Natural killer cell (primary cell): ENCODE results near the gene ZNF644. TPM values are rescaled to one million over a fixed set of nuclear protein-coding genes. Genes with fewer than 3 reads are reported as not detected.

Experiments used
- ATAC-seq, 3 donors: fragments of 150-1000 bp in 2 of 3; fragments of 200-7000 bp in 1 of 3; cut with Tn5 transposase; 1 replicate in 1 of 3; 2 replicates in 2 of 3; pipeline ENCODE4 v1.10.0; 2021; ENCODE audit warnings: mild to moderate bottlenecking in 2 of 3, moderate library complexity in 2 of 3
- DNase-seq, 2 donors: peaks; one replicate each; pipeline versions ENCODE4 v3.0.0 to v3.0.0-alpha.2; 2013 to 2021; ENCODE audit warnings: mixed read lengths in 1 of 2
- H3K27ac ChIP-seq: one replicate; pipeline ENCODE4 v1.5.1; 2013; ENCODE audit warnings: mild to moderate bottlenecking, low read length
- H3K27me3 ChIP-seq: one replicate; pipeline ENCODE4 v1.6.1; 2013; ENCODE audit warnings: low read length; ENCODE audit not compliant: control insufficient read depth, insufficient read depth
- H3K36me3 ChIP-seq: one replicate; pipeline ENCODE4 v1.6.1; 2013; ENCODE audit warnings: low read length; ENCODE audit not compliant: control insufficient read depth, insufficient read depth
- H3K4me1 ChIP-seq: one replicate; pipeline ENCODE4 v1.6.1; 2013; ENCODE audit warnings: low read length; ENCODE audit not compliant: control insufficient read depth, insufficient read depth
- H3K4me3 ChIP-seq: one replicate; pipeline ENCODE4 v1.5.1; 2013; ENCODE audit warnings: low read length
- H3K9me3 ChIP-seq: one replicate; pipeline ENCODE4 v1.6.1; 2013; ENCODE audit warnings: low read length; ENCODE audit not compliant: control insufficient read depth, insufficient read depth
- H3K27ac Mint-ChIP-seq, 2 donors: one replicate each; pipeline ENCODE4 v1.8.0; 2022; ENCODE audit warnings: mild to moderate bottlenecking in 2 of 2, mixed read lengths in 2 of 2, moderate library complexity in 1 of 2
- H3K27me3 Mint-ChIP-seq, 2 donors: one replicate each; pipeline ENCODE4 v1.8.0; 2022; ENCODE audit warnings: low read depth in 2 of 2, mixed read lengths in 2 of 2
- H3K36me3 Mint-ChIP-seq: one replicate; pipeline ENCODE4 v1.8.0; 2022; ENCODE audit warnings: mixed read lengths
- H3K4me1 Mint-ChIP-seq, 2 donors: one replicate each; pipeline ENCODE4 v1.8.0; 2022; ENCODE audit warnings: mixed read lengths in 2 of 2
- H3K4me3 Mint-ChIP-seq: one replicate; pipeline ENCODE4 v1.8.0; 2022; ENCODE audit warnings: mild to moderate bottlenecking, moderate library complexity, mixed read lengths
- H3K9me3 Mint-ChIP-seq, 2 donors: one replicate each; pipeline ENCODE4 v1.8.0; 2022; ENCODE audit warnings: mixed read lengths in 2 of 2
- WGBS: methylation state at CpG from one replicate; pipeline ENCODE4 v1.1.7; 2013; ENCODE audit warnings: missing lambda C conversion rate; ENCODE audit not compliant: insufficient coverage; 5-methylcytosine and 5-hydroxymethylcytosine counted together
- intact Hi-C: fragments of 100-400 bp; cut with micrococcal nuclease; formaldehyde crosslinking; loops from one replicate; pipeline ENCODE4 v1.14.2; 2022
- total RNA-seq, 4 donors: library from RNA; stranded (reverse); fragments of 120-200 nt in 1 of 4; gene quantifications; one replicate each; pipeline versions ENCODE4 v1.2.3 to v1.2.4, GENCODE V29; 2013 to 2022
- TF ChIP-seq, protein P1 (sequence below): fragments of 200-600 bp; IDR thresholded peaks from one replicate; pipeline ENCODE4 v1.8.0; 2022; ENCODE audit warnings: antibody characterized with exemption

ZNF644 gene
- total RNA-seq, 3 donors from 2014 or later (not counting 1 experiment from before 2014, with no cell fraction given), result 135 to 157 (median 142) TPM

DNA sequence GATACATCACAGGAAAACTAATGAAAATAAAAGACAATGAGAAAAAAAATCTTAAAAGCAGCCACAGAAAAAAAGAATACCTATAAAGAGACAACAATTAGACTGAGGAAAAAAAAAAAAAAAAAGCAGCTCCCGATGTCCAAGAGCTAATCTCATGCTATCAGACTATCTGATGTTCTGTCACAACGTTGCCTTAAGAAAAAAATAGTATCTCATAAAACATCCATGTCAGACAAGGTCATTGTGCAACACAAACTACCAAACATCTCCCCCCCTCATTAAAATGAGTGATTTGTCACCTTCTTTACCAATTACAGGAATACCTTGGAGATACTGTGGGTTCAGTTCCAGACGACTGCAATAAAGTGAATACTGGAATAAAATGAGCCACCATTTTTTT lies 68.9 kb downstream of the ZNF644 start:
- Mint-ChIP-seq H3K4me3 (no peak overlapping the region), H3K4me1 (peaks cover 63 to 64% of the 10 kb centered on the region in 2 donors), H3K27me3 (no peaks in the 10 kb centered on the region), H3K36me3 (peaks cover 8% of the 10 kb centered on the region), H3K9me3 (no peaks in the 10 kb centered on the region), H3K27ac (no peak overlapping the region)
- DNase-seq, result no peak
- intact Hi-C loops, result no loop called here
- Histone ChIP-seq H3K9me3 (no peaks in the 10 kb centered on the region), H3K27me3 (no peaks in the 10 kb centered on the region), H3K4me3 (no peak overlapping the region), H3K36me3 (no peaks in the 10 kb centered on the region), H3K4me1 (no peaks in the 10 kb centered on the region), H3K27ac (no peak overlapping the region)
- 89% methylated on average over 3 of the region's 3 CpGs for WGBS
- ATAC-seq, result no peak
- TF ChIP-seq, protein P1, sequence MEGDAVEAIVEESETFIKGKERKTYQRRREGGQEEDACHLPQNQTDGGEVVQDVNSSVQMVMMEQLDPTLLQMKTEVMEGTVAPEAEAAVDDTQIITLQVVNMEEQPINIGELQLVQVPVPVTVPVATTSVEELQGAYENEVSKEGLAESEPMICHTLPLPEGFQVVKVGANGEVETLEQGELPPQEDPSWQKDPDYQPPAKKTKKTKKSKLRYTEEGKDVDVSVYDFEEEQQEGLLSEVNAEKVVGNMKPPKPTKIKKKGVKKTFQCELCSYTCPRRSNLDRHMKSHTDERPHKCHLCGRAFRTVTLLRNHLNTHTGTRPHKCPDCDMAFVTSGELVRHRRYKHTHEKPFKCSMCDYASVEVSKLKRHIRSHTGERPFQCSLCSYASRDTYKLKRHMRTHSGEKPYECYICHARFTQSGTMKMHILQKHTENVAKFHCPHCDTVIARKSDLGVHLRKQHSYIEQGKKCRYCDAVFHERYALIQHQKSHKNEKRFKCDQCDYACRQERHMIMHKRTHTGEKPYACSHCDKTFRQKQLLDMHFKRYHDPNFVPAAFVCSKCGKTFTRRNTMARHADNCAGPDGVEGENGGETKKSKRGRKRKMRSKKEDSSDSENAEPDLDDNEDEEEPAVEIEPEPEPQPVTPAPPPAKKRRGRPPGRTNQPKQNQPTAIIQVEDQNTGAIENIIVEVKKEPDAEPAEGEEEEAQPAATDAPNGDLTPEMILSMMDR, result no peak

DNA sequence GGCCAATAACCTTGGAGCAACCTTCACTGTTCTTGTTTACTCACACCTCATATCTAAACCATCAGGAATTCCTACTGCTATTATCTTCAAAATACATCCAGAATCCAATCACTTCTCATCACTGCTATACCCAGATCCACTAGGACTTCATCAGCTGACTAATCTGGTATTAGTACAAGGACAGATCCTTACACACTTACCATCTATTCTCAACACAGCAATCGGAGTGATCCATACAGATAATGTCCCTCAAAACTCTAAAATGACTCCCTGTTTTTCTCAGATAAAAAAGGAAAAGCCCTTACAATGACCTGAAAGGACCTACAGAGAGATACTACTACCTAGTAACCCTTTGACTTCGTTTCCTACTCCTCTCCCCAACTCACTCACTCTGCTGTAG lies 70.8 kb downstream of the ZNF644 start:
- WGBS, result 100% methylated on average over 1 of the region's 2 CpGs
- intact Hi-C loops, result no loop called here
- peaks cover 3% of the 10 kb centered on the region for H3K36me3 Mint-ChIP-seq
- H3K27ac Mint-ChIP-seq, result peak overlapping the region; percentile 0 to 35
- Histone ChIP-seq H3K9me3 (no peaks in the 10 kb centered on the region), H3K4me1 (no peaks in the 10 kb centered on the region), H3K36me3 (no peaks in the 10 kb centered on the region), H3K27ac (no peak overlapping the region), H3K4me3 (no peak overlapping the region), H3K27me3 (no peaks in the 10 kb centered on the region)
- TF ChIP-seq, protein P1, result no peak
- no peaks in the 10 kb centered on the region for H3K9me3 Mint-ChIP-seq
- DNase-seq (no peak), ATAC-seq (no peak)
- no peaks in the 10 kb centered on the region for H3K27me3 Mint-ChIP-seq
- no peak overlapping the region for H3K4me3 Mint-ChIP-seq
- peaks cover 52 to 56% of the 10 kb centered on the region in 2 donors for H3K4me1 Mint-ChIP-seq

DNA sequence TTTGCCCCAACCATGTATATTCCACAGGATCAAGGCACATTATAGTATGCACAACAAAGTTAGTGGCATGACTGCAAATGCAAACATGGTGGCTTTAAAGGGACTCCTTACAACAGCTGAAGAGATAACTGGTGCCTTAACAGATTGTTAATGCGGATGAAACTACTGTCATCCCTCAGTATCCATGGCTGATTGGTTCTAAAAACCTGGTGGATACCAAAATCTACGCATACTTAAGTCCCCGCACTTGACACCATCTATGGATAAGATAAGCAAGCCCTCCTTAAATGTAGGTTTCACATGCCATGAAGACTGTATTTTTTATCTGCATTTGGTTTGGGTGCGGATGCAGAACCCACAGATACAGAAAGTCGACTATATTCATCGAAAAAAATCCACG lies 73.5 kb downstream of the ZNF644 start:
- H3K9me3 Mint-ChIP-seq, result no peaks in the 10 kb centered on the region
- Histone ChIP-seq H3K4me1 (no peaks in the 10 kb centered on the region), H3K9me3 (no peaks in the 10 kb centered on the region), H3K27me3 (no peaks in the 10 kb centered on the region), H3K36me3 (peaks cover 2% of the 10 kb centered on the region), H3K4me3 (no peak overlapping the region), H3K27ac (no peak overlapping the region)
- no peak overlapping the region for H3K27ac Mint-ChIP-seq
- WGBS, result 100% methylated on average over 7 of the region's 7 CpGs
- H3K36me3 Mint-ChIP-seq, result no peaks in the 10 kb centered on the region
- no peaks in the 10 kb centered on the region for H3K27me3 Mint-ChIP-seq
- peaks cover 53% of the 10 kb centered on the region in 2 donors for H3K4me1 Mint-ChIP-seq
- no peak for ATAC-seq
- intact Hi-C loops, result no loop called here
- TF ChIP-seq, protein P1, result no peak
- DNase-seq, result no peak
- H3K4me3 Mint-ChIP-seq, result no peak overlapping the region

DNA sequence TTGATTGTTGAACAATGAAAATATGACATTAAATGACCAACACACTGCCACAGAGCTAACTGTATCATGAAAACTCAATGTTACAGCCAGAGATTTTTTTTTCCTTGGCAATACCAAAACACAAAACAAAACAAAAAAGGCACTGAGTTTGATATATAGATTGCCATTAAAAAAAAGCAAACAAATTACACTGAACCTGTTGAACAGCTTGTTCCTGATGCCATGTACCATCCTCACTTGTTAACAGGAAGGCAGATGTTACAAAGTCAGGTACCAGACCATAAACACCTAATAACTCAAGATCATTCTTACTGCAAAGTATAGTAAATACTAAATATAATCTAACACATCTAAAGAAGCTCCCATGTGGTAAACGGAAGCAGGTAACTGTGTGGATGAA lies 75.2 kb downstream of the ZNF644 start:
- Histone ChIP-seq H3K36me3 (peaks cover 2% of the 10 kb centered on the region), H3K27me3 (no peaks in the 10 kb centered on the region), H3K27ac (no peak overlapping the region), H3K4me3 (no peak overlapping the region), H3K4me1 (no peaks in the 10 kb centered on the region), H3K9me3 (no peaks in the 10 kb centered on the region)
- peak overlapping the region in 1 of 2 donors; percentile 29 for H3K27ac Mint-ChIP-seq
- no peak for DNase-seq
- TF ChIP-seq, protein P1, result no peak
- no peak for ATAC-seq
- intact Hi-C loops, result no loop called here
- H3K4me1 Mint-ChIP-seq, result peaks cover 38% of the 10 kb centered on the region in 2 donors
- H3K27me3 Mint-ChIP-seq, result no peaks in the 10 kb centered on the region
- WGBS, result 100% methylated on average over 1 of the region's 1 CpG
- H3K4me3 Mint-ChIP-seq, result no peak overlapping the region
- H3K36me3 Mint-ChIP-seq, result no peaks in the 10 kb centered on the region
- no peaks in the 10 kb centered on the region for H3K9me3 Mint-ChIP-seq
